Measurements from ENCODE around the gene CACNA1C.

Gene CACNA1C

DNA sequence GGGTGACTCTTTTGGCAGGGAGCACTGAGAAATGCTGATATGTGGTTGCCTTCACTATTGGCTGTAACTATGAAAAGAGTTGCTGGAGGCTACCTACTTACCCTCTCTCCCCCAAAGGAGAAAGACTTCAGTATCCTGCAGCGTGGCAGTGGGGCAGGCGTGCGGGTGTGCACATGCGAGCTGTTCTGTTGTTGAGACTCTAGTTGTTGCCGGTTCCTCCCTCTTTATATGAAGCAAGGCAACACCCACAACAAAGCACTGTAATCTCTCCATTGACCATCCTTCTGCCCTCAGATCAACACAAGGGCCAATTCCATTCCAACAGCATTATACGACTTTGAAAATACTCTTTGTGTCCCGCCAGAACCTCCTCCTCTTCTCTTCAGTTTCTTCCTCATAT, 259.4 kb downstream of the CACNA1C start:
- TF ChIP-seq, protein P1, sequence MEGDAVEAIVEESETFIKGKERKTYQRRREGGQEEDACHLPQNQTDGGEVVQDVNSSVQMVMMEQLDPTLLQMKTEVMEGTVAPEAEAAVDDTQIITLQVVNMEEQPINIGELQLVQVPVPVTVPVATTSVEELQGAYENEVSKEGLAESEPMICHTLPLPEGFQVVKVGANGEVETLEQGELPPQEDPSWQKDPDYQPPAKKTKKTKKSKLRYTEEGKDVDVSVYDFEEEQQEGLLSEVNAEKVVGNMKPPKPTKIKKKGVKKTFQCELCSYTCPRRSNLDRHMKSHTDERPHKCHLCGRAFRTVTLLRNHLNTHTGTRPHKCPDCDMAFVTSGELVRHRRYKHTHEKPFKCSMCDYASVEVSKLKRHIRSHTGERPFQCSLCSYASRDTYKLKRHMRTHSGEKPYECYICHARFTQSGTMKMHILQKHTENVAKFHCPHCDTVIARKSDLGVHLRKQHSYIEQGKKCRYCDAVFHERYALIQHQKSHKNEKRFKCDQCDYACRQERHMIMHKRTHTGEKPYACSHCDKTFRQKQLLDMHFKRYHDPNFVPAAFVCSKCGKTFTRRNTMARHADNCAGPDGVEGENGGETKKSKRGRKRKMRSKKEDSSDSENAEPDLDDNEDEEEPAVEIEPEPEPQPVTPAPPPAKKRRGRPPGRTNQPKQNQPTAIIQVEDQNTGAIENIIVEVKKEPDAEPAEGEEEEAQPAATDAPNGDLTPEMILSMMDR (IDR thresholded peaks at IDR 0.05; ENCODE audit: low read depth, low read length, missing control alignments), result no peak
- DNase-seq (ENCODE audit: low read depth), result no peak
- in situ Hi-C loops (cut with HindIII; ENCODE audit: low sequenced_read_pairs), result no loop called here

DNA sequence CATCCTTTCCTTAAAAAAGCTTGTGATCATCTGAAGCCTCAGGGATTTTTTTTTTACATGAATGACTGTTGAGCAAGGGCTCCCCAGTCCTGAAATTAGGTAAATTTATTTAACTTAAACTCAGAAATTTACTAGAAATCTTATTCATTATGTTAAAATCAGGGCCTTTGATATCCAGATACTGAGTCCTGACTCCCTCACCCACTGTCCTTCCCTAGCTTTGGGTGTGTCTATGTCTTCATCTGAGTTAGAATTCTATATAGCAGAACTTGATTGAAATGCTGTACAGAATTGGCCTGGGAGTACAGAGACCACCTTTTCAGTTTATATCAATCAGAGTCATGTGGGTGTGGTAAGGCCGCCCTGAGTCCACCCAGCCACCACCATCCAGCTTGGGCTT, 260.0 kb downstream of the CACNA1C start:
- DNase-seq (ENCODE audit: low read depth), result no peak
- in situ Hi-C loops (cut with HindIII; ENCODE audit: low sequenced_read_pairs), result no loop called here
- no peak overlapping the region for H3K4me3 ChIP-seq (ENCODE audit: low read depth, low read length)
- TF ChIP-seq, protein P1 (IDR thresholded peaks at IDR 0.05; ENCODE audit: low read depth, low read length, missing control alignments), result no peak

More for the DNA sequence above, 259.4 kb downstream of the CACNA1C start:
- H3K4me3 ChIP-seq (ENCODE audit: low read depth, low read length), result no peak overlapping the region

DNA sequence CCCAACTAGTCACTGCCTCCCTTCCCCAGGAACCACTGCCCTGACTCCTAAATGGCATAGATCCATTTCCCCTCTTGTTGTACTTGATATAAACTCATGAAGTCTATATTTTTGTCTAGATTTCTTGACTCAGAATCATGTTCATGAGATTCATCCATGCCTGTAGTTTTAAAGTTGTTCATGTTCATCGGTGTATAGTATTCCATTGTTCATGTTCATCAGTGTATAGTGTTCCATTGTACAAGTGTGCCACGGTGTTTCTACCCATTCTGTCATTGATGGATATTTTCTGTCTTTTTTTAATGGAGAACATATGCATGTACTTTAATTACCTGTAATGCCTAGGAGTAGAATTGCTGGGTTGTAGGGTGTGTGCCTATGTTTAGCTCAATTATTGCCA, 261.7 kb downstream of the CACNA1C start:
- TF ChIP-seq, protein P1 (IDR thresholded peaks at IDR 0.05; ENCODE audit: low read depth, low read length, missing control alignments), result no peak
- no peak overlapping the region for H3K4me3 ChIP-seq (ENCODE audit: low read depth, low read length)
- no peak for DNase-seq (ENCODE audit: low read depth)
- in situ Hi-C loops (cut with HindIII; ENCODE audit: low sequenced_read_pairs), result no loop called here

DNA sequence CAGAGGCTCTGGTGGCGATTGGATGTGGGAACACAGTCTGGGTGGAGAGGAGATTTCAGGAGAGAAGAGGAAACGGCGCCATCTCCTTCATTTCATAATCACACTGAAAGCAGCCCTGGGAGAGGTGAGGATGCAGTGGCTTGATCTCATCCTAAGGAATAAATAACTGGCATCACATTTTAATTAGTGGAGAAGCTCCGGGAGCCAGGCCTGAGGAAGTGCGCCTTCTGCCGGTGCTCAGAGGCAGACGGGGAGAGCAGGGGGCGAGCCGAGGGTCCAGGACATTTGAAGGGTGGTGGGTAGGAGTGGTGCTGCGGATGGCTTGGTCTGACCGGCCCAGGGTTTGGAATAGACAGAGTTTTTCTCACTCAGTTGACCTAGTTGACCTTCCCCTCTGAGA, 265.0 kb downstream of the CACNA1C start:
- TF ChIP-seq, protein P1 (IDR thresholded peaks at IDR 0.05; ENCODE audit: low read depth, low read length, missing control alignments), result no peak
- no peak overlapping the region for H3K4me3 ChIP-seq (ENCODE audit: low read depth, low read length)
- DNase-seq (ENCODE audit: low read depth), result no peak
- in situ Hi-C loops (cut with HindIII; ENCODE audit: low sequenced_read_pairs), result no loop called here

DNA sequence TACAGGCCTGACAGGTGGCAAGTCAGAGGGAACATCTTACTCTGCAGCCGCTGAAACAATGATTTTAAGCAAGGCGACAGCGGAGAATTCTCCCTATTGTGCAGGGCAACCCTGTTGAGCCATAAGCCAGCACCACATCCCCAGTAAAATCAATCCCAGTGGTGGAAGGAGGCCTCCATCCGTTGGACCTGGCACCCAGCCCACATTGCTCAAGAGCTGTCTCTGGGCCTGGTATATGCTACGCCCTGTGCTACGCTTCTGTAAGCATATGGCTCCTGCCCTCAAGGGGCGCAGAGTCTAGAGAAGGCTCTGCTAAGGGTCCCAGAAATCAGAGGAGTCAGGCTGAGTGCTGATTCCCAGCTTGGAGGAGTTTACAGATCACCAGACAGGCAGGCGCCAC, 265.5 kb downstream of the CACNA1C start:
- H3K4me3 ChIP-seq (ENCODE audit: low read depth, low read length), result no peak overlapping the region
- TF ChIP-seq, protein P1 (IDR thresholded peaks at IDR 0.05; ENCODE audit: low read depth, low read length, missing control alignments), result no peak
- in situ Hi-C loops (cut with HindIII; ENCODE audit: low sequenced_read_pairs), result no loop called here
- DNase-seq (ENCODE audit: low read depth), result no peak

DNA sequence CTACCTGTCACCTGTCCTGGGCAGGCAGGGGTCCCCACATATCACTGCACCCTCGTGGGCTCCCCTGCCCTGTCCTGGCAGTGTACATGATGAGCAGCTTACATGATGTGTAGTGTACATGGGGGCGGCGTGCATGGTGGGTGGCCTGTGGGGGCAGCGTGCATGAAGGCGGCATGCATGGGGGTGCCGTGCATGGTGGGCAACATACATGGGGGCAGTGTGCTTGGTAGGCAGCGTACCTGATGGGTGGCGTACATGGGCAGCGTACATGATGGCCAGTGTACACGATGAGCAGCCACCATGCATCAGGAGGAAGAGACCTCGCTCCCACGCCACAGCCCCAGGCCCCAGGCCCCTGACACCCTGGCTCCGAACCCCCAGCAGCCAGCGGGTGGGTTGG, 266.3 kb downstream of the CACNA1C start:
- in situ Hi-C loops (cut with HindIII; ENCODE audit: low sequenced_read_pairs), result no loop called here
- TF ChIP-seq, protein P1 (IDR thresholded peaks at IDR 0.05; ENCODE audit: low read depth, low read length, missing control alignments), result no peak
- no peak for DNase-seq (ENCODE audit: low read depth)
- no peak overlapping the region for H3K4me3 ChIP-seq (ENCODE audit: low read depth, low read length)
